Ishikawa (cell line): ENCODE results near the gene CDC42BPB.

Source experiments
- CEBPB ChIP-seq: IDR thresholded peaks from 2 replicates; pipeline ENCODE4 v1.6.1; 2012
- CREB1 ChIP-seq: IDR thresholded peaks from 2 replicates; pipeline ENCODE4 v1.6.1; 2012; ENCODE audit warnings: low read depth
- EGR1 ChIP-seq: IDR thresholded peaks from 2 replicates; pipeline ENCODE4 v1.6.1; 2012
- EP300 ChIP-seq: IDR thresholded peaks from 2 replicates; pipeline ENCODE4 v1.6.1; 2012; ENCODE audit warnings: borderline replicate concordance
- FOXM1 ChIP-seq: IDR thresholded peaks from 2 replicates; pipeline ENCODE4 v1.6.1; 2012; ENCODE audit warnings: low read depth, borderline replicate concordance
- MAX ChIP-seq: IDR thresholded peaks from 2 replicates; pipeline ENCODE4 v1.6.1; 2012
- NFIC ChIP-seq: IDR thresholded peaks from 2 replicates; pipeline ENCODE4 v1.6.1; 2012
- RAD21 ChIP-seq: IDR thresholded peaks from 2 replicates; pipeline ENCODE4 v1.6.1; 2012; ENCODE audit warnings: low read depth
- REST ChIP-seq: IDR thresholded peaks from 2 replicates; pipeline ENCODE4 v1.6.1; 2012; ENCODE audit warnings: low read depth, mild to moderate bottlenecking
- TAF1 ChIP-seq: IDR thresholded peaks from 2 replicates; pipeline ENCODE4 v1.6.1; 2012; ENCODE audit warnings: low read depth, mild to moderate bottlenecking
- TCF12 ChIP-seq: IDR thresholded peaks from 2 replicates; pipeline ENCODE4 v1.6.1; 2012; ENCODE audit warnings: low read depth
- TEAD4 ChIP-seq: IDR thresholded peaks from 2 replicates; pipeline ENCODE4 v1.6.1; 2012
- USF1 ChIP-seq: IDR thresholded peaks from 2 replicates; pipeline ENCODE4 v1.6.1; 2012
- YY1 ChIP-seq: IDR thresholded peaks from 2 replicates; pipeline ENCODE4 v1.6.1; 2012; ENCODE audit warnings: low read depth
- ZBTB7A ChIP-seq: IDR thresholded peaks from 2 replicates; pipeline ENCODE4 v1.6.1; 2012; ENCODE audit warnings: low read depth

The CDC42BPB gene

GRCh38 chr14:102942069-102942468, 115.3 kb downstream of the CDC42BPB start:
- TF ChIP-seq REST = no peak
- no peak for TF ChIP-seq TAF1
- no peak for TF ChIP-seq TCF12
- TF ChIP-seq FOXM1 = no peak
- no peak for TF ChIP-seq CEBPB
- no peak for TF ChIP-seq TEAD4
- TF ChIP-seq ZBTB7A = no peak
- no peak for TF ChIP-seq MAX
- TF ChIP-seq EP300 = no peak
- no peak for TF ChIP-seq NFIC
- no peak for TF ChIP-seq CREB1
- TF ChIP-seq EGR1 = no peak
- no peak for TF ChIP-seq RAD21
- no peak for TF ChIP-seq USF1
- TF ChIP-seq YY1 = no peak

GRCh38 chr14:102941419-102942011, 115.8 kb downstream of the CDC42BPB start:
- TF ChIP-seq TCF12 (no peak), EP300 (no peak), ZBTB7A (no peak), EGR1 (no peak), MAX (no peak)

- no peak for TF ChIP-seq CEBPB
- no peak for TF ChIP-seq ZBTB7A
- TF ChIP-seq EGR1 = no peak
- no peak for TF ChIP-seq USF1
- no peak for TF ChIP-seq CREB1
- no peak for TF ChIP-seq EP300
- TF ChIP-seq NFIC = no peak
- no peak for TF ChIP-seq YY1
- no peak for TF ChIP-seq MAX
- TF ChIP-seq REST = no peak
- no peak for TF ChIP-seq RAD21
- TF ChIP-seq TAF1 = no peak
- TF ChIP-seq FOXM1 = no peak
- TF ChIP-seq TEAD4 = no peak
- no peak for TF ChIP-seq TCF12
Measured at GRCh38 chr14:102940729-102941362, 116.5 kb downstream of the CDC42BPB start.

GRCh38 chr14:102939820-102940561, 117.4 kb downstream of the CDC42BPB start:
- no peak for TF ChIP-seq CREB1
- no peak for TF ChIP-seq MAX
- no peak for TF ChIP-seq USF1
- no peak for TF ChIP-seq TCF12
- TF ChIP-seq FOXM1 = no peak
- TF ChIP-seq CEBPB = no peak
- TF ChIP-seq EP300 = no peak
- no peak for TF ChIP-seq RAD21
- TF ChIP-seq ZBTB7A = no peak
- TF ChIP-seq TAF1 = no peak
- no peak for TF ChIP-seq YY1
- TF ChIP-seq TEAD4 = no peak
- TF ChIP-seq NFIC = no peak
